HG03060 (cell line): Measurements from ENCODE around the gene GABRA6.
"Not testable (repeated sequence)": the region's sequence is repeated elsewhere in the genome, so short reads cannot be mapped to it uniquely, and the experiment has no call there.

Experiments used
- ATAC-seq: cut with Tn5 transposase; IDR thresholded peaks from one replicate; pipeline ENCODE4 v1.9.1; 2021; ENCODE audit warnings: low read depth, moderate number of reproducible peaks; ENCODE audit not compliant: unreplicated experiment

The GABRA6 gene

DNA sequence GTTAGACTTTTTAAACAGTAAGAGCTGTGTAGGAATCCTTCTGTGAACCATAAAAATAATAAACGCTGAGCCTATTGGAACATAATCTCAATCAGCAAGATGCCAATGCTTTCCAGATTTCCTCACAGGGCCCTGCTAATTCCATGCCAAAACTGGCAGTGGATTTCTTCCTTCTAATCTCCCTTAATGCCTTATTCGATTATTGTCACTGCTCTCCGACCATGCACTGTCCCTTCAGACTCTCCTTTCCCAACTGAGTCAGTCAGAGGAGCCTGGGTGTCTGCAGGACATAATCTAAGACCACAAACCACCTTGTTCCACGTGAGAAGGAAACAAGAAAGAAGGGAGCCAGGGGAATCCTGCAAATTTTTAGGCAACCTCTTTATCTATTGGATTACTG is at the start of gene GABRA6:
GABRA6 (plus strand) TSS at position 261 of the 400 bp plus-strand sequence. CDS start 269 bp downstream, outside the sequence.
- no peak for ATAC-seq

DNA sequence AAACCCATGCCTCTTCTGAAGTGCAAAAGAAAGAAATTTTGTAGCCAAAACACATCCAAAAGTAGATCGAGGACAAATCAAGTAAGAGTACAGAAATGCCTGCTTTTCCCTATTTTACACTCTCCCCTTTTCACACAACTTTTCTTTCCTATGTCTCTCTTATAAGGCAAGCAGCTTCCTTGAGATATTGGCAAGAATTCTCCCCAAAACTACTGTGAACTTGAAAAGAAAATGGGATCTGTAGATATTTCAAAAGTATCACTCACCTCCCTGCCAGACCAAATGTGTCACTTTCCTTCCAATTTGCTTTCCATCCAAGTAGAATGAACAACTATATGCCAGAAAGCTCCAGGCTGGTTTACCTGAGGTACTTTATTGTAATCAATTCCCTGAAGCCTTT is 47.9 kb upstream of the GABRA6 start:
- no peak for ATAC-seq

DNA sequence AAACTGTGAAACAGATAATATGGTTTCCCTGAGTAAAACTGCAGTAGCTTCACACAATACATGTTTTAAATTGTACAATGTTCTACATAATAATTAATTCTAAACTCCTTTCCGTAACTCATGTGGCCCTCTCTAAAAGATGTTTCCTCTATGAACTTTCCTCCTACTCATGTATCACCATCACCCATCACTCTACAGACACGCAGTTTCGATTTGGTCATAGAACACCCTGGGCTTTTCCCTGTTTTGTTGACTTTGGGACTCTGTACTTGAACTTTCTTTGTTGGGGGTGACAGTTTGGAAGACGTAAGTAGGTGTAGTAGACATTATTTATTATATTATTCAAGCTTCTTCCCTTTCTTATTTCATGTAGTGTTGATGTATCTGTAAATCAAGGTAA is 44.1 kb upstream of the GABRA6 start:
- no peak for ATAC-seq

DNA sequence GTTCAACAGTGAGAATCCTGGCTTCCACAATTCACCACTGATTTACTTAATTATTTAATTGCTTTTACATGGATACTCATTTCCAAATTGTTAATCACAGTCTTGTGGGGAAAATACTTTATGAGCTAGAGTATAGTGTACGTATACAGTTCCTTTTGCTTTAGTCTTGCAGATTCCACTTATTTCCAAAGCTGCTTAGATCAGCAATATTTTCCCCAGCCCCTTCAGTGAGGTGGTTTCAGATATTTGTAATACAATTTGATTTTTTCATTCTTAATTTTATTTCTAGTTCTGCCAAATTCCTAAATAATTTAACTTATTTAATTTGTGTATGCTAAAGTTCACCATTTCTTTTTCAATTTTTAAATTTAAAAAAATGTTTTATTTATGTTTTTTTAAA is 40.3 kb upstream of the GABRA6 start:
- ATAC-seq = no peak

DNA sequence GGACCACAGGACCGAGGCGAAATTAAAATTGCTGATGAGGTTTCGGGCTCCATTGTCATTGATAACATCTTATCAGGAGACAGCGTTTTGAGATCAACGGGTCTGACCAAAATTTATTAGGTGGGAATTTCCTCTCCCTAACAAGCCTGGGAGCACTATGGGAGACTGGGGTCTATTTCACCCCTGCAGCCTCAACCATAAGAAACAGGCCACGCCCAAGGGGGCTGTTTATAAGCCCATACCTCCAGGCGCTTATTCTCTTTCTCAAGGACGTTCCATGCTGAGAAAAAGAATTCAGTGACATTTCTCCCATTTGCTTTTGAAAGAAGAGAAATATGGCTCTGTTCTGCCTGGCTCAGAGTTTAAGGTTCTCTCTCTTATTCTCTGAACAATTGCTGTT is 33.6 kb upstream of the GABRA6 start:
- ATAC-seq = not testable (repeated sequence)

DNA sequence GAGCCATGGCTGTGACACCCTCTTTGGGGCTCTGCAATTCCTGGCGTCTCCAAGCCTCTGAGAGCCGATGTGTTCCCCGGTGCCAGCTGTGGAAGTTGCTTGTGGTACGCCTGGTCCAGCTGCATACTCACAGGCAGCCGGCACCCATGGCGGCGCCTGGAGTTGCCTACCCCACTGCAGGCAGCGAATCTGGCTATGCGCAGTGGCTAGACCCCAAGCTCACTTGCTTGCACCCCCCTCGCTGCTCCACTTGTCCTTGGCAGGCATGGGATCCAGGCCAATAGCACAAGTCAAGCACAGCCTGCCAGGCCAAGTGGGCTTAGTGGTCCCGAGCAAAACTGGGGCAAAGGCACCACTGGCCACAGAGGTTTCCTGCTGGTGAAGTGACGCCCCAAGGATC is 24.7 kb upstream of the GABRA6 start:
- ATAC-seq = no peak

GRCh38 chr5:161663431-161663830 is 22.1 kb upstream of the GABRA6 start:
- ATAC-seq = no peak

GRCh38 chr5:161676103-161676502 is 9.4 kb upstream of the GABRA6 start:
- ATAC-seq = peak; percentile 64

GRCh38 chr5:161686149-161686548 is 628 bp downstream of the GABRA6 start:
- no peak for ATAC-seq

- ATAC-seq = no peak
Measured at GRCh38 chr5:161686881-161687280, 1.4 kb downstream of the GABRA6 start.

- ATAC-seq = no peak
Measured at GRCh38 chr5:161687316-161687715, 1.8 kb downstream of the GABRA6 start.

GRCh38 chr5:161691911-161692310 is 6.4 kb downstream of the GABRA6 start:
- ATAC-seq = no peak

DNA sequence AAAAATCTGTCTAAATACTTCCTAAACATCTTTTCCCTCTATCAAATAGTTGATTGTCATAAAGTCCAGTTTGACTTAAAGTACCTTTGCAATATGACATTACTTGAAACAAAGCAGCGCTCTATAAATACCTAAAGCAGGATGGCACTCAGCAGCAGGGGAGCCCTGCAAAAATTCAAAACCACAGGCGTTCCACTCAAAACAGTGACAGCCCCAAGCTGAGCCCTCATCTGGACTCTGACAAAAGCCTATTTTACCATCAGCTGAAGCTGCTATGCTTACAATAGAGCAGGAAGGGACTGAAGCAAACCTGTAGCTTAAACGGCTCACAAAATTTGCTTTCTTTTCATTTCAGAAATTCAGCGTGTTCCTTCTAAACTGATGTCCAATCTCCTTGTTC is 11.5 kb downstream of the GABRA6 start:
- ATAC-seq = no peak

DNA sequence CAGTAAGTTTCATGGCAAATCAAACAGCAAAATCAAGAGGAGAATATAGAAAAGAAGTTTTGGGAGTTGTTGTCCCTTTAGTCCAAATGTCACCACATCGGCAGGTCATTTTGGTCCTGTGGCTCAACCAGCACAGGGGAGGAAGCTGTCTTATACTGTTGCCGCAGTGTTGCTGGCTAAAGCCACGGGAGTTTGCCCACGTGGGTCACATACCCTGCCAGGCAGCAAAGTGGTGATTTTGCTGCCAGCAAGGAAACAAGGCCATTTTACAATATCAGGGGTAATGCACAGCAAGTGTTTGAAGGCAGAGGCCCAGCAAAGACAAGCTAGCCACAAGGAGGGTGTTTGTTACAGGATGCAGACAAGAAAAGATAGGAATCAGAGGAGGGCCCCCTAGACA is 14.5 kb downstream of the GABRA6 start:
- no peak for ATAC-seq

DNA sequence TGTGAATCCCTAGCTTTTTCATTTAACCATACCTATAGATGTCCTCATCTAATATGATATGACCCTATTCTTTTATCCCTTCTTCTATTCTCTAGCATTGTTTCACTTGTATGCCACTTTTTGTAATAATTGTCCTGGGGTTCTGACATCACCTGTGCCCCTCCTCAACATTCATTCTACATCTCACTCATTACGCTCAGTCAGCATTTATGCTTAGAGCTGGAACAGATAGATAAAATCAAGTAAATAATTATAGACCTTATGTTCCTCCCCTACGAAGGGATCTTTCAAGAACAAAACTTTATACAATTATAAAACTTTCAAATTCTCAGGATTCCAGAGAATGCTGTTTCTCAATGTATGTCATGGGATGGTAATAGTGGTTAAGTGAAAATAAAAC is 18.0 kb downstream of the GABRA6 start:
- ATAC-seq = no peak

- no peak for ATAC-seq
Measured at GRCh38 chr5:161707382-161707781, 21.9 kb downstream of the GABRA6 start.

DNA sequence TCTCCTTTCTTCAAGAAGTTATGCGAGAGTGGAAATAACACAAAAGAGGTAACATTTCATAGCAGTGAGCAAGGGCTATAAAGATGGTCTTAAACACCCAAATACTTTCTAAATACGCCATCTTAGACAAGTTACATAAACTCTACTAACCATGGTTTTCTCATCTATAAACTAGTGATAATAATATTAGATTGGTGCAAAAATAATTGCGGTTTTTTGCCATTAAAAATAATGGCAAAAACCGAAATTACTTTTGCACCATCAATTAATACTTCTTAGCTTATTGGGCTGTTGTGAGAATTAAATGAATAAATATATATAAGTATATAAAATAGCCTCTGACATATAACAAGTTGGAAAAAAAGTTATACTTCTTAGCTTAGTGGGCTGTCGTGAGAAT is 23.7 kb downstream of the GABRA6 start:
- no peak for ATAC-seq

DNA sequence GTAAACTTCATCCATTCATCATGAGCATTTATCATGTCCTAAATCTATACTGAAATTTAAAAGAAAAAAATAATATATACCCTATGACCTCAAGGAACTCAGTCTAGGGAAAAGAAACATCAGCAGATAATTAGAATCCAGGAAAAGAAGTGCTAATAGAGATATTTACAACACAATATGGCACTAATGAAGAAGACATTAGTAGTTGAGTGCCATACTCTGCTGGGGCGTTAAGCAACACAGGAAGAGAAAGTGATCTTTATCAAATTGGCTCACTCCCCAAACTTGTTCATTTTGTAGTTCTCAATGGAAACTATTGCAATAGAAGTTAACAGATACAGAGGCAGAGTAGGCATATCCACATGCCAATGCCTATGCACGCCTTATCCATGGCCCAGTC is 27.5 kb downstream of the GABRA6 start:
- ATAC-seq = no peak

DNA sequence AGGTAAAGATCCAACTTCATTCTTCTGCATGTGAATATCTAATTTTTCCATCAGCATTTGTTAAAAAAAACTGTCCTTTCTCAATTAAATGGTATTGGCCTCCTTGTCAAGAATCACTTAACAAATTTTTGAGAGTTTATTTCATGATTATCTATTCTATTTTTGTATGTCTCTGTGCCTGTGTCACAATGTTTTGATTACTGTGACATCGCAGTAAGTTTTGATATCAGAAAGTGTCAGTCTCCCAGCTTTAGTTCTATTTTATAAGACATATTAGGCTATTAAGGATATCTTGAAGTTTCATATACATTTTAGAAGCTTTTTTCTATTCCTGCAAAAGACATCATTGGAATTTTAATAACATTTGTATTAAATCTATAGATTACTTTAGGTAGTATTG is 33.6 kb downstream of the GABRA6 start:
- no peak for ATAC-seq

DNA sequence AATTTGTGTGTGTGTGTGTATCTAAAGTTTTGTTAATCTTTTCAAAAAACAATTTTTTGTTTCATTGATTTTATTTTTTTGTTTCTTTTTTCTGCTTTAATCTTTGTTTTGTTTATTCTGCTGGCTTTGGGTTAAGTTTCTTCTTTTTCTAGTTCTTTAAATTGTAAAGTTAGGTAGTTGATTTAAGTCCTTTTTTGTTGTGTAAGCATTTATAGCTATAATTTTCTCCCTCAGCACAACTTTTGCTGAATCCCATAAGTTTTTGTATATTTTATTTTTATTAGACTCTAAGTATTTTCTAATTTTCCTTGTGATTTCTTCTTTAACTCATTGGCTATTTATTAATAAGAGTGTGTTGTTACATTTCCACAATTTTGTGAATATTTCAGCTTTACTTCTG is 34.9 kb downstream of the GABRA6 start:
- ATAC-seq = no peak

DNA sequence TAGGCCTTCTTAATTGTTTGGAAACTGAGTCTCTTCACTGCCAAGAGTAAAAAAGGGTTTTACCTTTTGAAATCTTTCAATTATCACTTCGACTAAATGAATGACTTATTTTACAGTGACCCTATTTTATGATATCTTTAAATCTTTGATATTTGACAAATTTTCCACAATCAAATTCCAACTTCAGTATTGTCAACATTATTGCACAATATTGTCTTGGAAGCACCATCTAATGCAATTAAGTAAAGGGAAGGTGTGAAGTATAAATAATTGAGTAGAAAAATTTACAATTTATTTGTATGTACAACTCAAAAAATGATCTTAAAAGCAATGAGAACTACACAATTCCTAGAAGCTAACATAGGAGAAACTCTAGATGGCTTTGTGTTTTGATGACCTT is 49.2 kb downstream of the GABRA6 start:
- no peak for ATAC-seq

DNA sequence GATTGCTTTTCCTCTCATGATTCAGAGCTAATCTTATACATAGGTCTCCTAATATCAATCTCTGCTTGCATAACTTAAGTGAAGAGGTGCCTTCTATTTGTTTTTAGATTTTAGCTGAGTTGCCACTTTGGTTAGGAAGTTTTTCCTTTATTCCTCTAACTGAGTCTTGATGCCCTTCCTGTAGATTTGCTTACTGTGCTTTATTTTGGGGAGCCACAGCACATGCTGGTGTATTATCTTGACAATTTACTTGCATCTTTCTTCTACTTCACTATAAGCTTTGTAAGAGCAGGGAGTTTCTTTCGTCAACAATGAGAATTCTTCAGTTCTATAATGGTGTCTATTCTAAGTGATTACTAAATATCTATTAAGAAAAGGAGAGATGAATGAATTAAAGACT is 54.9 kb downstream of the GABRA6 start:
- no peak for ATAC-seq

GRCh38 chr5:161744276-161744675 is 58.8 kb downstream of the GABRA6 start:
- no peak for ATAC-seq
